SK-N-SH (cell line): ENCODE data around the gene USP25. TPM values are rescaled to one million over a fixed set of nuclear protein-coding genes. Genes with fewer than 3 reads are reported as not detected.
A peak's percentile ranks its signal among the peaks of the same experiment; 100 is the strongest.

ENCODE experiments used
- CTCF ChIA-PET: fragments of 300-600, 350-600 bp; formaldehyde crosslinking; extraction: SDS; loops from one replicate; lab custom pipeline; 2021; lab: Yijun Ruan, JAX
- POLR2A ChIA-PET: fragments of 350-600 bp; sonication (Branson Sonifier 250); formaldehyde crosslinking; extraction: SDS; loops from one replicate; lab custom pipeline; 2020; ENCODE audit warnings: antibody characterized with exemption, inconsistent platforms; lab: Yijun Ruan, JAX
- DNase-seq: peaks from one replicate; pipeline ENCODE4 v3.0.0; 2012
- H2AFZ ChIP-seq: fragments of 200-600 bp; sonication (generic); 2 replicates; pipeline ENCODE4 v1.8.1; 2016; ENCODE audit warnings: antibody characterized with exemption, mild to moderate bottlenecking, low read depth
- H3F3A ChIP-seq: fragments of 200-600 bp; sonication (generic); replicated peaks from 2 replicates; pipeline ENCODE3; 2016; ENCODE audit warnings: antibody characterized with exemption, mild to moderate bottlenecking; ENCODE audit not compliant: insufficient read depth
- H3K27ac ChIP-seq, 2 experiments: fragments of 200-500 bp in 1 of 2; fragments of 200-600 bp in 1 of 2; sonication (Bioruptor generic) in 1 of 2; sonication (generic), shearing (Covaris generic) in 1 of 2; 2 replicates each; pipeline versions ENCODE4 v1.5.1 to v1.6.1; 2014 to 2016; ENCODE audit warnings: low read depth in 2 of 2, inconsistent platforms in 1 of 2, low read length in 1 of 2, mild to moderate bottlenecking in 1 of 2, mixed read lengths in 1 of 2
- H3K27me3 ChIP-seq: fragments of 200-600 bp; sonication (generic), shearing (Covaris generic); 2 replicates; pipeline ENCODE4 v1.6.1; 2016; ENCODE audit warnings: mixed run types; ENCODE audit not compliant: insufficient read depth
- H3K36me3 ChIP-seq, 2 experiments: fragments of 200-500 bp in 1 of 2; fragments of 200-600 bp in 1 of 2; sonication (Bioruptor generic) in 1 of 2; sonication (generic) in 1 of 2; replicated peaks in 1 of 2; 2 replicates each; pipeline versions ENCODE3 to v1.5.1; 2014 to 2016; ENCODE audit warnings: low read length in 1 of 2, mild to moderate bottlenecking in 1 of 2; ENCODE audit not compliant: insufficient read depth in 2 of 2, control insufficient read depth in 1 of 2
- H3K4me1 ChIP-seq, 2 experiments: fragments of 200-500 bp in 1 of 2; fragments of 200-600 bp in 1 of 2; sonication (Bioruptor generic) in 1 of 2; sonication (generic), shearing (Covaris generic) in 1 of 2; 2 replicates each; pipeline versions ENCODE4 v1.5.1 to v1.6.1; 2014 to 2016; ENCODE audit warnings: low read depth in 1 of 2, low read length in 1 of 2, mixed run types in 1 of 2; ENCODE audit not compliant: insufficient read depth in 2 of 2, control insufficient read depth in 1 of 2
- H3K4me2 ChIP-seq: fragments of 200-600 bp; sonication (generic), shearing (Covaris generic); 2 replicates; pipeline ENCODE4 v1.6.1; 2017; ENCODE audit warnings: mixed run types
- H3K4me3 ChIP-seq, 2 experiments: fragments of 200-500 bp in 1 of 2; fragments of 200-600 bp in 1 of 2; sonication (Bioruptor generic) in 1 of 2; sonication (generic), shearing (Covaris generic) in 1 of 2; 2 replicates each; pipeline versions ENCODE4 v1.5.1 to v1.8.1; 2014 to 2016; ENCODE audit warnings: low read depth in 2 of 2, inconsistent platforms in 1 of 2, low read length in 1 of 2, mild to moderate bottlenecking in 1 of 2, mixed read lengths in 1 of 2, moderate library complexity in 1 of 2
- H3K79me2 ChIP-seq: fragments of 200-600 bp; sonication (generic); 2 replicates; pipeline ENCODE4 v1.8.1; 2017; ENCODE audit warnings: mild to moderate bottlenecking; ENCODE audit not compliant: insufficient read depth
- H3K9ac ChIP-seq: fragments of 200-600 bp; sonication (generic); 2 replicates; pipeline ENCODE4 v1.6.1; 2017; ENCODE audit warnings: mixed run types
- H3K9me2 ChIP-seq: fragments of 200-600 bp; sonication (generic); 2 replicates; pipeline ENCODE4 v1.6.1; 2017; ENCODE audit warnings: mixed run types
- H3K9me3 ChIP-seq: fragments of 200-600 bp; sonication (generic); 2 replicates; pipeline ENCODE4 v1.6.1; 2017; ENCODE audit warnings: mixed run types, mild to moderate bottlenecking, moderate library complexity
- H4K20me1 ChIP-seq: fragments of 200-600 bp; sonication (generic); 2 replicates; pipeline ENCODE4 v1.6.1; 2017; ENCODE audit warnings: mild to moderate bottlenecking, mixed run types; ENCODE audit not compliant: insufficient read depth
- CHD2 ChIP-seq: fragments of 150-350 bp; IDR thresholded peaks from 2 replicates; pipeline ENCODE4 v1.6.1; 2018; ENCODE audit warnings: low read length; ENCODE audit not compliant: partially characterized antibody
- ELF1 ChIP-seq: IDR thresholded peaks from 2 replicates; pipeline ENCODE4 v1.4.0; 2012
- EP300 ChIP-seq, 2 experiments: IDR thresholded peaks; 2 replicates each; pipeline versions ENCODE4 v1.4.0 to v1.6.1; 2012; ENCODE audit warnings: borderline replicate concordance in 1 of 2, low read depth in 1 of 2, low read length in 1 of 2
- FOSL2 ChIP-seq: IDR thresholded peaks from 2 replicates; pipeline ENCODE4 v1.4.0; 2012; ENCODE audit warnings: low read depth, mild to moderate bottlenecking, moderate library complexity, borderline replicate concordance
- FOXJ3 ChIP-seq: sonication (generic); formaldehyde crosslinking; IDR thresholded peaks from 2 replicates; pipeline ENCODE4 v1.5.1; 2020; ENCODE audit warnings: mild to moderate bottlenecking, missing genetic modification reagents
- GABPA ChIP-seq: IDR thresholded peaks from 2 replicates; pipeline ENCODE4 v1.4.0; 2012; ENCODE audit warnings: low read depth, mild to moderate bottlenecking
- JUND ChIP-seq: IDR thresholded peaks from 2 replicates; pipeline ENCODE4 v1.4.0; 2012
- MAX ChIP-seq: IDR thresholded peaks from 2 replicates; pipeline ENCODE4 v1.4.0; 2012; ENCODE audit warnings: low read depth
- MEF2A ChIP-seq: IDR thresholded peaks from 2 replicates; pipeline ENCODE4 v1.4.0; 2012; ENCODE audit warnings: low read depth, borderline replicate concordance
- MXI1 ChIP-seq: IDR thresholded peaks from 2 replicates; pipeline ENCODE4 v1.6.1; 2012; ENCODE audit warnings: mild to moderate bottlenecking, low read depth, low read length, improper control_type of control experiment
- NFIC ChIP-seq: IDR thresholded peaks from 2 replicates; pipeline ENCODE4 v1.4.0; 2012; ENCODE audit warnings: borderline replicate concordance
- NRF1 ChIP-seq: IDR thresholded peaks from 2 replicates; pipeline ENCODE4 v1.6.1; 2012; ENCODE audit warnings: low read depth, mild to moderate bottlenecking, low read length
- PBX3 ChIP-seq: IDR thresholded peaks from 2 replicates; pipeline ENCODE4; 2012
- RAD21 ChIP-seq: IDR thresholded peaks from 2 replicates; pipeline ENCODE4 v1.6.1; 2012; ENCODE audit warnings: mild to moderate bottlenecking, low read length
- RFX5 ChIP-seq: IDR thresholded peaks from 2 replicates; pipeline ENCODE4 v1.6.1; 2012; ENCODE audit warnings: mild to moderate bottlenecking, improper control_type of control experiment, low read length
- SMC3 ChIP-seq: IDR thresholded peaks from 2 replicates; pipeline ENCODE4 v1.6.1; 2012; ENCODE audit warnings: low read depth, low read length, improper control_type of control experiment
- TAF1 ChIP-seq: IDR thresholded peaks from 2 replicates; pipeline ENCODE4 v1.6.1; 2012; ENCODE audit warnings: low read depth, mild to moderate bottlenecking, low read length, moderate library complexity, borderline replicate concordance
- TCF12 ChIP-seq: IDR thresholded peaks from 2 replicates; pipeline ENCODE4 v1.4.0; 2012
- USF1 ChIP-seq: IDR thresholded peaks from 2 replicates; pipeline ENCODE4 v1.4.0; 2012; ENCODE audit warnings: low read depth, borderline replicate concordance
- USF2 ChIP-seq: fragments of 150-350 bp; IDR thresholded peaks from 2 replicates; pipeline ENCODE4 v1.6.1; 2017; ENCODE audit warnings: antibody characterized with exemption, low read length, low read depth, borderline replicate concordance
- YY1 ChIP-seq: IDR thresholded peaks from 2 replicates; pipeline ENCODE4 v1.4.0; 2012; ENCODE audit warnings: low read depth, mild to moderate bottlenecking
- ZBTB33 ChIP-seq: IDR thresholded peaks from 2 replicates; pipeline ENCODE4 v1.4.0; 2012; ENCODE audit warnings: low read depth, borderline replicate concordance
- WGBS: methylation state at CpG from one replicate; pipeline ENCODE4 v1.1.6; 2017; ENCODE audit warnings: low lambda C conversion rate; 5-methylcytosine and 5-hydroxymethylcytosine counted together
- polyA plus RNA-seq, 3 experiments: library from polyadenylated mRNA; depleted of rRNA; stranded (reverse); fragments of >200 nt; gene quantifications; 2 replicates each; pipeline ENCODE4 v1.2.3, GENCODE V29; 2012

The USP25 gene
- polyA plus RNA-seq, 1 of the 3 experiments (the other 2 are of a cell fraction), result 4.6 TPM

GRCh38 chr21:15706696-15707095, 23.1 kb upstream of the USP25 start:
- Histone ChIP-seq H3K27ac (no peak overlapping the region), H3F3A (no peaks in the 10 kb centered on the region), H3K4me1 (no peaks in the 10 kb centered on the region), H3K27me3 (no peaks in the 10 kb centered on the region), H3K4me2 (no peak overlapping the region), H2AFZ (no peak overlapping the region), H3K36me3 (no peaks in the 10 kb centered on the region), H3K9me2 (no peaks in the 10 kb centered on the region), H3K9me3 (peaks cover 6% of the 10 kb centered on the region; the same call in 1 of the 2 replicates), H3K9ac (no peak overlapping the region), H4K20me1 (no peaks in the 10 kb centered on the region), H3K79me2 (no peaks in the 10 kb centered on the region), H3K4me3 (no peak overlapping the region)
- DNase-seq, result no peak
- TF ChIP-seq ELF1 (no peak), RFX5 (no peak), FOXJ3 (no peak), CHD2 (no peak), TAF1 (no peak), GABPA (no peak), FOSL2 (0 out of 2 replicates have a peak, but pooled peaks have one; percentile 19), USF1 (no peak), RAD21 (no peak), YY1 (no peak), NFIC (peak; percentile 34; the same call in 1 of the 2 replicates), JUND (peak; percentile 50), MEF2A (0 out of 2 replicates have a peak, but pooled peaks have one; percentile 21), PBX3 (peak; percentile 68), MXI1 (no peak), TCF12 (peak; percentile 46), EP300 (IDR thresholded peaks at IDR 0.05; ENCODE audit: borderline replicate concordance in 1 of 2, low read depth in 1 of 2, low read length in 1 of 2) (peak in 1 of 2 experiments; percentile 15; a peak in 1 of 4 replicates), SMC3 (no peak), ZBTB33 (no peak), MAX (no peak), USF2 (no peak), NRF1 (no peak)
- WGBS, result 26% methylated on average over 3 of the region's 3 CpGs
- POLR2A ChIA-PET, result no interaction called here
- CTCF ChIA-PET, result no interaction called here
